Hematopoietic multipotent progenitor cell (in vitro differentiated cells): Measurements from ENCODE around the gene C20orf202. TPM values are rescaled to one million over a fixed set of nuclear protein-coding genes. Genes with fewer than 3 reads are reported as not detected.
A peak's percentile ranks its signal among the peaks of the same experiment; 100 is the strongest.

Experiments used
- DNase-seq, 3 donors: peaks; one replicate each; pipeline ENCODE4 v3.0.0-alpha.2; 2011 to 2015; ENCODE audit warnings: low read depth in 2 of 3, low spot score in 2 of 3
- total RNA-seq: library from RNA; depleted of rRNA; stranded (reverse); fragments of >200 nt; gene quantifications from one replicate; pipeline ENCODE4 v1.2.3, GENCODE V29; 2012

C20orf202 gene
- total RNA-seq, 1 donor, result under 0.01 TPM

GRCh38 chr20:1184260-1184637 lies 19.0 kb upstream of the C20orf202 start:
- DNase-seq, result no peak

- DNase-seq, result no peak
These were observed 18.5 kb upstream of the C20orf202 start, which contains the start of gene TMEM74B for GRCh38 chr20:1184638-1185315. TMEM74B (minus strand) TSS chr20:1184981; CDS start chr20:1183801, 1,180 bp downstream.

GRCh38 chr20:1185316-1185741 lies 17.9 kb upstream of the C20orf202 start:
- DNase-seq, result no peak

- peak; percentile 6 to 80 (median 58) for DNase-seq
These were observed 17.4 kb upstream of the C20orf202 start for GRCh38 chr20:1185790-1186334.

- DNase-seq, result no peak
These were observed 16.8 kb upstream of the C20orf202 start for GRCh38 chr20:1186367-1186991.

- no peak for DNase-seq
These were observed 15.6 kb upstream of the C20orf202 start for GRCh38 chr20:1187605-1188171.

- no peak for DNase-seq
These were observed 14.9 kb upstream of the C20orf202 start for GRCh38 chr20:1188347-1188746.

- DNase-seq, result no peak
These were observed 13.4 kb upstream of the C20orf202 start for GRCh38 chr20:1189827-1190226.

- no peak for DNase-seq
These were observed 12.4 kb upstream of the C20orf202 start for GRCh38 chr20:1190847-1191246.

GRCh38 chr20:1191299-1191698 lies 12.0 kb upstream of the C20orf202 start:
- no peak for DNase-seq

GRCh38 chr20:1195226-1195625 lies 8.0 kb upstream of the C20orf202 start:
- DNase-seq, result no peak

- no peak for DNase-seq
These were observed 6.6 kb upstream of the C20orf202 start for GRCh38 chr20:1196634-1197033.

GRCh38 chr20:1197801-1198200 lies 5.5 kb upstream of the C20orf202 start:
- DNase-seq, result no peak

GRCh38 chr20:1198751-1199150 lies 4.5 kb upstream of the C20orf202 start:
- no peak for DNase-seq

GRCh38 chr20:1199212-1199873 lies 3.9 kb upstream of the C20orf202 start:
- DNase-seq, result no peak

- no peak for DNase-seq
These were observed 3.3 kb upstream of the C20orf202 start for GRCh38 chr20:1199964-1200363.

- DNase-seq, result no peak
These were observed 376 bp downstream of the C20orf202 start for GRCh38 chr20:1203630-1204029.

GRCh38 chr20:1204113-1204512 lies 859 bp downstream of the C20orf202 start:
- no peak for DNase-seq

- no peak for DNase-seq
These were observed 1.3 kb downstream of the C20orf202 start for GRCh38 chr20:1204576-1204975.

- no peak for DNase-seq
These were observed 2.5 kb downstream of the C20orf202 start for GRCh38 chr20:1205802-1206201.
